Measurements from ENCODE around the gene SMAD5.

- TF ChIP-seq EZH2 (IDR thresholded peaks at IDR 0.05; ENCODE audit: borderline replicate concordance) (no peak), CTCF (IDR thresholded peaks at IDR 0.05; ENCODE audit: poor library complexity) (no peak)
These were observed 65.0 kb downstream of the SMAD5 start for GRCh38 chr5:136197462-136198142.
